Fibroblast of villous mesenchyme (primary cell): ENCODE results near the gene DDOST. TPM values are rescaled to one million over a fixed set of nuclear protein-coding genes. Genes with fewer than 3 reads are reported as not detected.

Experiments
- DNase-seq: peaks from one replicate; pipeline ENCODE4 v3.0.0-alpha.2; 2010; ENCODE audit warnings: low read depth
- H3K4me3 ChIP-seq: 2 replicates; pipeline ENCODE4 v1.5.1; 2011; ENCODE audit warnings: low read depth, mild to moderate bottlenecking, low read length
- total RNA-seq: library from RNA; depleted of rRNA; stranded (reverse); fragments of >200 nt; gene quantifications from 2 replicates; pipeline ENCODE4 v1.2.3, GENCODE V29; 2012
- TF ChIP-seq, protein P1 (sequence below): IDR thresholded peaks from 2 replicates; pipeline ENCODE4 v1.5.1; 2012; ENCODE audit warnings: low read depth, mild to moderate bottlenecking, low read length; ENCODE audit not compliant: insufficient read depth

DDOST gene
- total RNA-seq, 1 donor, result 203 TPM

DNA sequence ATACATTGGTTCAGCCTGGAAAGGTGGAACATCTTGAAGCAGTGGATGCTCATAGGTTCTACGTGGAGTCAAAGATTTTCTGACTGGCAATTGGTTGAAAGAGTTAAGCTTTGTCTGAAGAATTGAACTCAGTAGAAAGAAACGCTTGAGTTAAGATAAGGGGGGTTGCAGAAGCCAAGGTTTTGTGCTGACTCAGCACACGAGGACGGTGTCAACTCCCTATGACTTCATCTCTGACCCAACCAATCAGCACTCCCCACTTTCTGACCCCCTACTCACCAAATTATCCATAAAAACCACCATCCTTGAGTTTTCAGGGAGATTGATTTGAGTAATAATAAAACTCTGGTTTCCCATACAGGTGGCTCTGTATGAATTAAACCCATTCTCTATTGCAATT is 30.4 kb downstream of the DDOST start:
- DNase-seq, result no peak
- TF ChIP-seq, protein P1, sequence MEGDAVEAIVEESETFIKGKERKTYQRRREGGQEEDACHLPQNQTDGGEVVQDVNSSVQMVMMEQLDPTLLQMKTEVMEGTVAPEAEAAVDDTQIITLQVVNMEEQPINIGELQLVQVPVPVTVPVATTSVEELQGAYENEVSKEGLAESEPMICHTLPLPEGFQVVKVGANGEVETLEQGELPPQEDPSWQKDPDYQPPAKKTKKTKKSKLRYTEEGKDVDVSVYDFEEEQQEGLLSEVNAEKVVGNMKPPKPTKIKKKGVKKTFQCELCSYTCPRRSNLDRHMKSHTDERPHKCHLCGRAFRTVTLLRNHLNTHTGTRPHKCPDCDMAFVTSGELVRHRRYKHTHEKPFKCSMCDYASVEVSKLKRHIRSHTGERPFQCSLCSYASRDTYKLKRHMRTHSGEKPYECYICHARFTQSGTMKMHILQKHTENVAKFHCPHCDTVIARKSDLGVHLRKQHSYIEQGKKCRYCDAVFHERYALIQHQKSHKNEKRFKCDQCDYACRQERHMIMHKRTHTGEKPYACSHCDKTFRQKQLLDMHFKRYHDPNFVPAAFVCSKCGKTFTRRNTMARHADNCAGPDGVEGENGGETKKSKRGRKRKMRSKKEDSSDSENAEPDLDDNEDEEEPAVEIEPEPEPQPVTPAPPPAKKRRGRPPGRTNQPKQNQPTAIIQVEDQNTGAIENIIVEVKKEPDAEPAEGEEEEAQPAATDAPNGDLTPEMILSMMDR, result no peak
- no peak overlapping the region for H3K4me3 ChIP-seq

DNA sequence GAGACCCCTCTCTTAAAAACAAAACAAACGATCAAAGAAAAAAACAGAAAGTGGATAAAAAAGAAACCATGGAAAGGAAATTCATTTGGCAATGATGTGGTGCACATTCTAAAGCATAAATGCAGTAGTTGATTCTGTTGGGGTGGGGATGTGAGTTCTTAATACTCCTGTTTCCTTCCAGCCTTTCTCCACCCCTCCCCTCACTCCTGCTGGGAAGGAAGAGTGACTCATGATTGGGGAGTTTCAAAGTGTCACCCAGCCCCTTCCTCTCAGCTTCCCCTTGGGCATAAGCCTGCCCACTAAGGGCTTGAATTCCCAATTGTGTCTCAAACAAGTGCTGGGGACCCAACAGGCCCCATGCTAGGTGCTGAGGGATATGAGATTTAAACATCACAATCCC is 34.6 kb downstream of the DDOST start:
- no peak for DNase-seq
- TF ChIP-seq, protein P1, result no peak
- H3K4me3 ChIP-seq, result no peak overlapping the region

DNA sequence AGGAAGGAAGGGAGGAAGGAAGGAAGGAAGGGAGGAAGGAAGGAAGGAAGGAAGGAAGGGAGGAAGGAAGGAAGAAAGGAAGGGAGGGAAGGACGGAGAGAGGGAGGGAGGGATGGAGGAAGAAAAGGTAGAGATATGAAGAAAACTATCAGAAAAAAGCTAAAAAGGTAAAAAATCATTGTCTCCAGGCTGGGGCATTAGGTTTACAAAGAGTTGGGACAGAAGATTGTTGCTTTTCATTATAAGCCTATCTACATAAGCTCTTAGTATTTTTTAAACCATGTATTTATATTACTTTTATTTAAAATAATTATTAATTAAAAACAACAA is 35.1 kb downstream of the DDOST start:
- TF ChIP-seq, protein P1, result no peak
- no peak for DNase-seq
- H3K4me3 ChIP-seq, result no peak overlapping the region

DNA sequence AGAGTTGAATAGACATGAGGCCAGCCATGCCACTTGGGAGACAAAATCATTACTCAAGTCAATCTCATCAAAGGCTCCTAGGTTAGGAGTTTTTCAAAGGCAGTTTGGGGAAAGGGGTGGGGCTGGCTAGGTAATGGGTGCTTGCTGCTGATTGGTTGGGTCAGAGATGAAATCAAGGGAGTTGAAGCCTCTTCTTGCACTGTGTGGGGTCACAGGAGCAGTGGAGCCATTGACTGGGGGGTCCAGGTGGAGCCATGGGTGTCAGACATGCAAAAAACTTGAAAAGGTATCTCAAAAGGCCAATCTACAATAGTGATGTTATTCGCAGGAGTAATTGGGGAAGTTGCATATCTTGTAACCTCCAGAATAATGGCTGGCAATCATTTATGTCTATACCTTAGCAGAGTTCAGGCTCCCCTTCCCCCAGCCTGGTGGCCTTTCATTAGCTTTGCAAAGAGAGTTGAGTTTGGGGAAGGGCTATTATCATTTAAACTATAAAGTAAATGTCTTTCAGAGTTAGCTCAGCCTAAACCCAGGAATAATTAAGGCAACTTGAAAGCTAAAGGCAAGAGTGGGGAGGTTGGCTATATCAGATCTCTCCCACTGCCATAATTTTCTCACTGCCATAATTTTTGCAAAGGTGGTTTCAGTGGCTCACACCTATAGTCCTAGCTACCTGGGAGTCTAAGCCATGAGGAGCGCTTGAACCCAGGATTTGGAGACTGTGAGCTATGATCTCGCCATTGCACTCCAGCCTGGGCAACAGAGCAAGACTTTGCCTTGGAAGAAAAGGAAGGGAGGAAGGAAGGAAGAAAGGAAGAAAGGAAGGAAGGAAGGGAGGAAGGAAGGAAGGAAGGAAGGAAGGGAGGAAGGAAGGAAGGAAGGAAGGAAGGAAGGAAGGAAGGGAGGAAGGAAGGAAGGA is 35.7 kb downstream of the DDOST start:
- TF ChIP-seq, protein P1, result no peak
- DNase-seq, result no peak
- no peak overlapping the region for H3K4me3 ChIP-seq

DNA sequence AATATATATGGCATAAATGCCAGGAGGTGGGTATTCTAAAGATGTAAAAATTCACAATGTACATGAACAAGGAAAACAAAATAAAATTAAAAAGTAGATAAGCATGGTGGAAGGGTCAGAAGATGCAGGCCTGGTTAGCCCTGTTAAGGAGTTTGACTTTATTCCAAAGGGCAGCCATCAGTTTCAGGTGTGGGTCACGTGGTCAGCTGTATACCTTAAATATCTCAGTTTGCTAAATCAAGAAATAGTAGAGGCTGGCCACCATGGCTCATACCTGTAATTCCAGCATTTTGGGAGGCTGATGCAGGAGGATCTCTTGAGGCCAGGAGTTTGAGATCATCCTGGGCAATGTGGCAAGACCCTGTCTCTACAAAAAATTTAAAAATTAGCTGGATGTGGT is 36.5 kb downstream of the DDOST start:
- TF ChIP-seq, protein P1, result no peak

DNA sequence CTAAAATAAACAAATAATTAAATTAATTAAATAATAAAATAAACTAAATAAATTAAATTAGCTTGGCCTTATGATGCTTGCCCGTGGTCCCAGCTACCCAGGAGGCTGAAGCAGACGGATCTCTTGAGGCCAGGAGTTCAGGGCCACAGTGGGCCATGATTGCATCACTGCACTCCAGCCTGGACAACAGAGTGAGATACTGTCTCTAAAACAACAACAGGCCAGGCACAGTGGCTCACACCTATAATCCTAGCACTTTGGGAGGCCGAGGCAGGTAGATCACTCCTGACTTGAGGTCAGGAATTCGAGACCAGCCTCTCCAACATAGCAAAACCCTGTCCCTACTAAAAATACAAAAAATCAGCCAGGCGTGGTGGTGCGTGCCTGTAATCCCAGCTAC is 40.2 kb downstream of the DDOST start:
- TF ChIP-seq, protein P1, result no peak
- DNase-seq, result no peak
- H3K4me3 ChIP-seq, result no peak overlapping the region

More for the DNA sequence above, 36.5 kb downstream of the DDOST start:
- no peak overlapping the region for H3K4me3 ChIP-seq
- no peak for DNase-seq

DNA sequence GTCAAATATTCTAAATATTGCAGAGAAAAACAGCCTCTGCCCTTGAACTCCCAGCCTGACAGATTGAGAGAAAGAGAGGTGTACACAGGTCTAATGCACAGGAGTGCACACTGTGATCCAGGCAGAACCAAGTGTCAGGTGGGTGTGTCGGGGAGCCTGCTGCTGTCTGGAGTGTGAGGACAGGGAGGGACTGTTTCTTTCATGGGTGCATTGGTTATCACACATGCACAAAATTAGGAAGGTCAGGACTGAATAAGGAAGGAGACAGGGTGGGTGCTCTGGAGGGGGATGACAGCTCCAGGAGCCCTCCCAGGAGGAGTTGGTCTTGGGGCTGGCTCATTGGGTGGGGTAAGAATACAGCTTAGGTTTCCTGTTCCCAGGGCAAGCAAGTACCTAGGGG is 41.2 kb downstream of the DDOST start:
- no peak overlapping the region for H3K4me3 ChIP-seq
- TF ChIP-seq, protein P1, result no peak
- no peak for DNase-seq
